ENCODE results near the gene ZNF518A. TPM values are rescaled to one million over a fixed set of nuclear protein-coding genes. Genes with fewer than 3 reads are reported as not detected.
A peak's percentile ranks its signal among the peaks of the same experiment; 100 is the strongest.

The ZNF518A gene
- total and polyA plus RNA-seq, 8 donors = 2.8 to 57.5 (median 9.6) TPM

GRCh38 chr10:96093948-96094347 lies 36.1 kb upstream of the ZNF518A start:
- Histone ChIP-seq H3K36me3 (no peaks in the 10 kb centered on the region), H3K27ac (no peak overlapping the region), H3K4me3 (no peak overlapping the region), H3K27me3 (peaks cover 0 to 68% (median 30%) of the 10 kb centered on the region in 3 donors), H3K9me3 (peaks cover 0 to 6% (median 3%) of the 10 kb centered on the region in 4 donors), H3K4me1 (peaks cover 4 to 10% (median 6%) of the 10 kb centered on the region in 4 donors)
- peak in 1 of 2 donors; percentile 40 for DNase-seq
- intact Hi-C loops (cut with DNase I; ENCODE audit: low total_unique reads) = loop anchor here (5.0 kb wide), 1 partner anchor 33 kb away; no protein-coding TSS in a partner anchor
- 23 to 45% (median 31%) methylated on average over 2 of the region's 2 CpGs for WGBS, 5 donors
- TF ChIP-seq POLR2A (IDR thresholded peaks at IDR 0.05) = no peak
- TF ChIP-seq, protein P1, sequence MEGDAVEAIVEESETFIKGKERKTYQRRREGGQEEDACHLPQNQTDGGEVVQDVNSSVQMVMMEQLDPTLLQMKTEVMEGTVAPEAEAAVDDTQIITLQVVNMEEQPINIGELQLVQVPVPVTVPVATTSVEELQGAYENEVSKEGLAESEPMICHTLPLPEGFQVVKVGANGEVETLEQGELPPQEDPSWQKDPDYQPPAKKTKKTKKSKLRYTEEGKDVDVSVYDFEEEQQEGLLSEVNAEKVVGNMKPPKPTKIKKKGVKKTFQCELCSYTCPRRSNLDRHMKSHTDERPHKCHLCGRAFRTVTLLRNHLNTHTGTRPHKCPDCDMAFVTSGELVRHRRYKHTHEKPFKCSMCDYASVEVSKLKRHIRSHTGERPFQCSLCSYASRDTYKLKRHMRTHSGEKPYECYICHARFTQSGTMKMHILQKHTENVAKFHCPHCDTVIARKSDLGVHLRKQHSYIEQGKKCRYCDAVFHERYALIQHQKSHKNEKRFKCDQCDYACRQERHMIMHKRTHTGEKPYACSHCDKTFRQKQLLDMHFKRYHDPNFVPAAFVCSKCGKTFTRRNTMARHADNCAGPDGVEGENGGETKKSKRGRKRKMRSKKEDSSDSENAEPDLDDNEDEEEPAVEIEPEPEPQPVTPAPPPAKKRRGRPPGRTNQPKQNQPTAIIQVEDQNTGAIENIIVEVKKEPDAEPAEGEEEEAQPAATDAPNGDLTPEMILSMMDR (IDR thresholded peaks at IDR 0.05) = no peak

GRCh38 chr10:96096958-96097357 lies 33.1 kb upstream of the ZNF518A start:
- Histone ChIP-seq H3K9me3 (peaks cover 0 to 6% (median 3%) of the 10 kb centered on the region in 4 donors), H3K4me1 (no peaks in the 10 kb centered on the region), H3K27ac (no peak overlapping the region), H3K27me3 (peaks cover 0 to 97% (median 48%) of the 10 kb centered on the region in 3 donors), H3K36me3 (no peaks in the 10 kb centered on the region), H3K4me3 (no peak overlapping the region)
- no peak for DNase-seq
- intact Hi-C loops (cut with DNase I; ENCODE audit: low total_unique reads) = no loop called here
- 48 to 95% (median 70%) methylated on average over 1 of the region's 1 CpG for WGBS, 5 donors
- TF ChIP-seq, protein P1 (IDR thresholded peaks at IDR 0.05) = no peak
- TF ChIP-seq POLR2AphosphoS5 (IDR thresholded peaks at IDR 0.05) (no peak), EP300 (IDR thresholded peaks at IDR 0.05) (no peak), POLR2A (IDR thresholded peaks at IDR 0.05) (no peak)

- WGBS, 5 donors = 83 to 93% (median 88%) methylated on average over 3 of the region's 3 CpGs
- intact Hi-C loops (cut with DNase I; ENCODE audit: low total_unique reads) = no loop called here
- Histone ChIP-seq H3K4me3 (no peak overlapping the region), H3K36me3 (no peaks in the 10 kb centered on the region), H3K27ac (no peak overlapping the region), H3K9me3 (peaks cover 0 to 6% (median 3%) of the 10 kb centered on the region in 4 donors), H3K4me1 (no peaks in the 10 kb centered on the region), H3K27me3 (peaks cover 0 to 96% (median 40%) of the 10 kb centered on the region in 3 donors)
- no peak for DNase-seq
- TF ChIP-seq POLR2AphosphoS5 (IDR thresholded peaks at IDR 0.05) = no peak
- TF ChIP-seq, protein P1 (IDR thresholded peaks at IDR 0.05) = no peak
- TF ChIP-seq POLR2A (IDR thresholded peaks at IDR 0.05) = no peak
- TF ChIP-seq EP300 (IDR thresholded peaks at IDR 0.05) = no peak
These were observed 32.2 kb upstream of the ZNF518A start for GRCh38 chr10:96097865-96098264.

DNA sequence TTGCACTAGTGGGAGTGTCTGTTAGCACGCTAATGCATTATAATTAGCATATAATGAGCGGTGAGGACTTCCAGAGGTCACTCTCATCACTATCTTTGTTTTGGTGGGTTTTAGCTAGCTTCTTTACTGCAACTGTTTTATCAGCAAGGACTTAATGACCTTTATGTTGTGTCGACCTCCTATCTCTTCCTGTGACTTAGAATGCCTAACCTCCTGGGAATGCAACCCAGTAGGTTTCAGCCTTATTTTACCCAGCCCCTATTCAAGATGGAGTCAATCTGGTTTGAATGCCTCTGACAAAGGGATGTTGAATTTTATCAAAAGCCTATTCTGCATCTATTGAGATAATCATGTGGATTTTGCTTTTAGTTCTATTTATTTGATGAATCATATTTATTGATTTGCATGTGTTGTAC lies 22.5 kb upstream of the ZNF518A start:
- peaks cover 0 to 11% (median 3%) of the 10 kb centered on the region in 4 donors for H3K9me3 ChIP-seq
- DNase-seq = no peak
- TF ChIP-seq, protein P1 (IDR thresholded peaks at IDR 0.05) = no peak
- TF ChIP-seq POLR2AphosphoS5 (IDR thresholded peaks at IDR 0.05) (no peak), POLR2A (IDR thresholded peaks at IDR 0.05) (no peak), EP300 (IDR thresholded peaks at IDR 0.05) (no peak)
- no peaks in the 10 kb centered on the region for H3K36me3 ChIP-seq
- WGBS, 5 donors = 39 to 50% (median 42%) methylated on average over 3 of the region's 3 CpGs
- H3K4me3 ChIP-seq = no peak overlapping the region
- H3K4me1 ChIP-seq = no peaks in the 10 kb centered on the region
- H3K27ac ChIP-seq = no peak overlapping the region
- H3K27me3 ChIP-seq = peaks cover 0 to 85% (median 11%) of the 10 kb centered on the region in 3 donors
- intact Hi-C loops (cut with DNase I; ENCODE audit: low total_unique reads) = no loop called here

All from stomach (tissue), 9 donors.